Measurements from ENCODE around the gene TRABD2B. TPM values are rescaled to one million over a fixed set of nuclear protein-coding genes. Genes with fewer than 3 reads are reported as not detected.

TRABD2B gene
- total and polyA plus RNA-seq, 2 donors (not counting 1 experiment from before 2014, with no cell fraction given) = under 0.01 TPM; not detected in 1

GRCh38 chr1:47853059-47853458, 144.1 kb downstream of the TRABD2B start:
- H3K79me2 ChIP-seq (ENCODE audit: control insufficient read depth, insufficient read depth, low read length) = no peaks in the 10 kb centered on the region
- no peaks in the 10 kb centered on the region for H3K4me1 ChIP-seq (ENCODE audit: control insufficient read depth, extremely low read depth, insufficient read depth, low read length)
- no peaks in the 10 kb centered on the region for H3K27me3 ChIP-seq (ENCODE audit: control insufficient read depth, insufficient read depth, low read length)
- H3K27ac ChIP-seq (ENCODE audit: insufficient read depth, low read length) = no peak overlapping the region
- H3K9ac ChIP-seq (ENCODE audit: insufficient read depth, low read length) = no peak overlapping the region
- H3K9me3 ChIP-seq (ENCODE audit: control insufficient read depth, insufficient read depth, low read depth, low read length) = no peaks in the 10 kb centered on the region
- H3K4me2 ChIP-seq (ENCODE audit: extremely low read depth, insufficient read depth, low read length) = no peak overlapping the region
- H4K20me1 ChIP-seq (ENCODE audit: control insufficient read depth, extremely low read depth, insufficient read depth, low read length) = no peaks in the 10 kb centered on the region
- no peak overlapping the region for H3K4me3 ChIP-seq (replicated peaks in 1 of 4; ENCODE audit: control extremely low read depth in 1 of 4, insufficient read depth in 1 of 4, low read depth in 3 of 4, low read length in 4 of 4)
- no peak overlapping the region for H2AFZ ChIP-seq (ENCODE audit: low read length)
- no peak for DNase-seq (ENCODE audit: low read depth in 2 of 2)
- no peaks in the 10 kb centered on the region for H3K36me3 ChIP-seq (ENCODE audit: control insufficient read depth, insufficient read depth, low read length)
- TF ChIP-seq EZH2 (IDR thresholded peaks at IDR 0.05; ENCODE audit: low read length, missing control alignments) (no peak), CTCF (conservative IDR thresholded peaks at IDR 0.05 in 1 of 2, IDR thresholded peaks at IDR 0.05 in 1 of 2; ENCODE audit: low read depth in 1 of 2, low read length in 2 of 2) (no peak)

DNA sequence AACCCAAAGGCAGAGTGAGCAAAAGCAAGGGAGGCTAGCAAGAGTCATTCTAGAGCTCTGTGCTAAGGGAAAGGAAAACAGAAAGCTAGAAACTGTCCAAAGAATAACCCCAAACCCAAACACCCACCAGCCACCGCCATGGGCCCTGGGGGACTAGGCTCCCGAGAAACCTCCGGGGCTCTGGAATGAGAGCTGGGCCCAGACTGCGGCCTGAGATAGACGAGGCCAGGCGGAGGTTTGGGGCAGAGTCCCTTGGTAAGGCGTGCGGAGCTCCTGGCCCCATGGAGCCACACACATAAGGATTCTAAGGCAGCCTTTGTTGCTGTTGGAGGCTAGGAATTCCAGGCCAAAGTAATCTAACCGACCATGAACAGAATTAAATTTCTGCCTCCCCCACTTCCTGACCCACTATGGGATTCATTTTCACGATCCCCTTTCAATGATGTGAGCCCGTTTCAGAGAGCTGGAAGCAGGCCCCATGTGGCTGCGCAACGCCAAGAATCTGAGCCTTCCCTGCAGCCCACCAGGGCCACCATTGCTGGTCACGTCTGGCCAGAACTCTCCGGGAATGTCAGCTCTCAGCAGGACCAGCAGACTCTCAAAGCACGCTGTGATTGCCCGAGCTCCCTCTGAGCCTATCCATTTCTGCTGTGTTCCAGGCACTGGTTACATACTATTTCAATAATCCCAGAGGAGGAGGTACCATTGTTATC, 145.0 kb downstream of the TRABD2B start:
- Histone ChIP-seq H3K27ac (ENCODE audit: insufficient read depth, low read length) (no peak overlapping the region), H3K9ac (ENCODE audit: insufficient read depth, low read length) (no peak overlapping the region), H3K9me3 (ENCODE audit: control insufficient read depth, insufficient read depth, low read depth, low read length) (no peaks in the 10 kb centered on the region), H3K27me3 (ENCODE audit: control insufficient read depth, insufficient read depth, low read length) (no peaks in the 10 kb centered on the region), H3K4me2 (ENCODE audit: extremely low read depth, insufficient read depth, low read length) (no peak overlapping the region), H3K4me1 (ENCODE audit: control insufficient read depth, extremely low read depth, insufficient read depth, low read length) (no peaks in the 10 kb centered on the region), H2AFZ (ENCODE audit: low read length) (no peak overlapping the region), H3K4me3 (replicated peaks in 1 of 4; ENCODE audit: control extremely low read depth in 1 of 4, insufficient read depth in 1 of 4, low read depth in 3 of 4, low read length in 4 of 4) (no peak overlapping the region), H3K79me2 (ENCODE audit: control insufficient read depth, insufficient read depth, low read length) (no peaks in the 10 kb centered on the region), H4K20me1 (ENCODE audit: control insufficient read depth, extremely low read depth, insufficient read depth, low read length) (no peaks in the 10 kb centered on the region), H3K36me3 (ENCODE audit: control insufficient read depth, insufficient read depth, low read length) (no peaks in the 10 kb centered on the region)
- DNase-seq (ENCODE audit: low read depth in 2 of 2) = no peak
- no peak for TF ChIP-seq CTCF (conservative IDR thresholded peaks at IDR 0.05 in 1 of 2, IDR thresholded peaks at IDR 0.05 in 1 of 2; ENCODE audit: low read depth in 1 of 2, low read length in 2 of 2)
- no peak for TF ChIP-seq EZH2 (IDR thresholded peaks at IDR 0.05; ENCODE audit: low read length, missing control alignments)

DNA sequence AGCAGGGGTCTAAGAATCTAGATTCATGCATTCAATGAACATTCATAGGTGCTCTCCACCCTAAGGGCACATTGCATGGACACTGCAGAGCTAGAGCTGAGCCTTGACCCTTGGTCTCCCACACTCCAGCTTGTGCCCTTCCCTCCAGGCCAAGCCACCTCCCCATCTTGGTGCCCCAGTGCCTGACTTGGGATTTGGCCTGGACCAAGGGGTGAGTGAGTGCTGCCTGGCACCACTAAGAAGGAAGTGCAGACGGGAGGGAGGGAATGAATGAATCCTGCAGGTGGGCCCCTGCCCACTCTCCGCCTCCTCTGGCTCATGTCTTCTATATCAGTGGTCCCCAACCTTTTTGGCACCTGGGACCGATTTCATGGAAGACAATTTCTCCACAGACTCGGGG, 146.7 kb downstream of the TRABD2B start:
- Histone ChIP-seq H3K4me1 (ENCODE audit: control insufficient read depth, extremely low read depth, insufficient read depth, low read length) (no peaks in the 10 kb centered on the region), H3K4me2 (ENCODE audit: extremely low read depth, insufficient read depth, low read length) (no peak overlapping the region), H3K4me3 (replicated peaks in 1 of 4; ENCODE audit: control extremely low read depth in 1 of 4, insufficient read depth in 1 of 4, low read depth in 3 of 4, low read length in 4 of 4) (no peak overlapping the region), H4K20me1 (ENCODE audit: control insufficient read depth, extremely low read depth, insufficient read depth, low read length) (no peaks in the 10 kb centered on the region), H3K36me3 (ENCODE audit: control insufficient read depth, insufficient read depth, low read length) (no peaks in the 10 kb centered on the region), H3K79me2 (ENCODE audit: control insufficient read depth, insufficient read depth, low read length) (no peaks in the 10 kb centered on the region), H2AFZ (ENCODE audit: low read length) (no peak overlapping the region), H3K9me3 (ENCODE audit: control insufficient read depth, insufficient read depth, low read depth, low read length) (no peaks in the 10 kb centered on the region), H3K27ac (ENCODE audit: insufficient read depth, low read length) (no peak overlapping the region), H3K27me3 (ENCODE audit: control insufficient read depth, insufficient read depth, low read length) (no peaks in the 10 kb centered on the region), H3K9ac (ENCODE audit: insufficient read depth, low read length) (no peak overlapping the region)
- DNase-seq (ENCODE audit: low read depth in 2 of 2) = no peak
- TF ChIP-seq EZH2 (IDR thresholded peaks at IDR 0.05; ENCODE audit: low read length, missing control alignments) (no peak), CTCF (conservative IDR thresholded peaks at IDR 0.05 in 1 of 2, IDR thresholded peaks at IDR 0.05 in 1 of 2; ENCODE audit: low read depth in 1 of 2, low read length in 2 of 2) (no peak)
